ENCODE results near the gene CCR5AS.

DNA sequence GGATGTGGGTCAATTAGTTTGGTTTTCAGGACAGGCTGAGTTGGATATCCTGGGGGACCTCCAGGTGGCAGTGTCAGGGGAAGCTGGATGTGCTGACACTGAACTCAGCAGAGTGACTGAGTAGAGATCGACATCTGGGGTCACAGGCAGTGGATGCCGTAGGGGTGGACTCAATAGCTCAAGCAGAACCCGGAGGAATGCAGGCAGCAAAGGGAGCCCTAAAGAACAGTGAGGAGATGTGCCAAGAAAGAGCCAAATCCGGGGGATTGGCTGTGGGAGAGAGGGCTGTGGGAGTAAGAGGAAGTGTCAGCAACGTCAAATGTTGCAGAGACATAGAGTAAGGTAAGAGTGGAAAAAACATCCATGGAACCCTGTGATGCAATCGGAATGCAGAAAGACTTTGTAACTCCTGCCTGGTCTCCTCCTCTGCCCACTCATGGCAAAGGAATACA is 11.6 kb downstream of the CCR5AS start:
- TF ChIP-seq, protein P1, sequence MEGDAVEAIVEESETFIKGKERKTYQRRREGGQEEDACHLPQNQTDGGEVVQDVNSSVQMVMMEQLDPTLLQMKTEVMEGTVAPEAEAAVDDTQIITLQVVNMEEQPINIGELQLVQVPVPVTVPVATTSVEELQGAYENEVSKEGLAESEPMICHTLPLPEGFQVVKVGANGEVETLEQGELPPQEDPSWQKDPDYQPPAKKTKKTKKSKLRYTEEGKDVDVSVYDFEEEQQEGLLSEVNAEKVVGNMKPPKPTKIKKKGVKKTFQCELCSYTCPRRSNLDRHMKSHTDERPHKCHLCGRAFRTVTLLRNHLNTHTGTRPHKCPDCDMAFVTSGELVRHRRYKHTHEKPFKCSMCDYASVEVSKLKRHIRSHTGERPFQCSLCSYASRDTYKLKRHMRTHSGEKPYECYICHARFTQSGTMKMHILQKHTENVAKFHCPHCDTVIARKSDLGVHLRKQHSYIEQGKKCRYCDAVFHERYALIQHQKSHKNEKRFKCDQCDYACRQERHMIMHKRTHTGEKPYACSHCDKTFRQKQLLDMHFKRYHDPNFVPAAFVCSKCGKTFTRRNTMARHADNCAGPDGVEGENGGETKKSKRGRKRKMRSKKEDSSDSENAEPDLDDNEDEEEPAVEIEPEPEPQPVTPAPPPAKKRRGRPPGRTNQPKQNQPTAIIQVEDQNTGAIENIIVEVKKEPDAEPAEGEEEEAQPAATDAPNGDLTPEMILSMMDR (conservative IDR thresholded peaks at IDR 0.05 in 1 of 2, IDR thresholded peaks at IDR 0.05 in 1 of 2; ENCODE audit: low read depth in 1 of 2, low read length in 2 of 2), result no peak
- no peak for TF ChIP-seq EZH2 (IDR thresholded peaks at IDR 0.05; ENCODE audit: low read length, missing control alignments)
